Keratinocyte (primary cell): Measurements from ENCODE around the gene RPL27A. TPM values are rescaled to one million over a fixed set of nuclear protein-coding genes. Genes with fewer than 3 reads are reported as not detected.

Experiments used
- DNase-seq: peaks from one replicate; pipeline ENCODE4 v3.0.0-alpha.2; 2011; ENCODE audit warnings: low read depth, missing footprints, low spot score
- FAIRE-seq: peaks from 2 replicates; lab custom pipeline; 2011; peaks lifted over from hg19 to GRCh38; lab: Jason Lieb, UNC
- H2AFZ ChIP-seq: 2 replicates; pipeline ENCODE4 v1.6.0; 2012; ENCODE audit warnings: low read length, control low read depth, inconsistent platforms; ENCODE audit not compliant: control insufficient read depth
- H3K27ac ChIP-seq: 2 replicates; pipeline ENCODE4 v1.5.1; 2011; ENCODE audit warnings: low read length; ENCODE audit not compliant: control insufficient read depth, insufficient read depth
- H3K27me3 ChIP-seq: 3 replicates; pipeline ENCODE4 v1.6.0; 2011; ENCODE audit warnings: low read length; ENCODE audit not compliant: control insufficient read depth, insufficient read depth; ENCODE audit errors: extremely low read depth
- H3K36me3 ChIP-seq, 2 experiments: 2 replicates in 1 of 2; 3 replicates in 1 of 2; pipeline ENCODE4 v1.5.1; 2011; ENCODE audit warnings: low read length in 2 of 2, mild to moderate bottlenecking in 1 of 2; ENCODE audit not compliant: control insufficient read depth in 2 of 2, insufficient read depth in 2 of 2; ENCODE audit errors: extremely low read depth in 1 of 2
- H3K4me1 ChIP-seq: 3 replicates; pipeline ENCODE4 v1.5.1; 2011; ENCODE audit warnings: low read length; ENCODE audit not compliant: control insufficient read depth, insufficient read depth; ENCODE audit errors: extremely low read depth
- H3K4me2 ChIP-seq: 3 replicates; pipeline ENCODE4 v1.6.0; 2011; ENCODE audit warnings: low read depth, low read length; ENCODE audit not compliant: control insufficient read depth, insufficient read depth; ENCODE audit errors: extremely low read depth
- H3K4me3 ChIP-seq, 3 experiments: fragments of 200-600 bp in 1 of 3; sonication (generic) in 1 of 3; 2 replicates in 2 of 3; 3 replicates in 1 of 3; pipeline ENCODE4 v1.5.1; 2011 to 2016; ENCODE audit warnings: low read length in 3 of 3, mild to moderate bottlenecking in 3 of 3, control low read depth in 2 of 3, inconsistent platforms in 1 of 3, low read depth in 1 of 3, mixed read lengths in 1 of 3, mixed run types in 1 of 3, moderate library complexity in 1 of 3; ENCODE audit not compliant: control insufficient read depth in 2 of 3, insufficient read depth in 2 of 3; ENCODE audit errors: extremely low read depth in 1 of 3
- H3K79me2 ChIP-seq: 2 replicates; pipeline ENCODE4 v1.6.0; 2012; ENCODE audit warnings: low read length; ENCODE audit not compliant: control insufficient read depth, insufficient read depth
- H3K9ac ChIP-seq: 3 replicates; pipeline ENCODE4 v1.6.0; 2011; ENCODE audit warnings: low read length; ENCODE audit not compliant: control insufficient read depth, insufficient read depth; ENCODE audit errors: extremely low read depth
- H3K9me1 ChIP-seq: 3 replicates; pipeline ENCODE4 v1.6.0; 2011; ENCODE audit warnings: low read length; ENCODE audit not compliant: control insufficient read depth, insufficient read depth; ENCODE audit errors: extremely low read depth
- H3K9me3 ChIP-seq: 2 replicates; pipeline ENCODE4 v1.5.1; 2012; ENCODE audit warnings: low read depth, low read length; ENCODE audit not compliant: control insufficient read depth
- H4K20me1 ChIP-seq: 3 replicates; pipeline ENCODE4 v1.6.0; 2011; ENCODE audit warnings: low read length; ENCODE audit not compliant: control insufficient read depth, insufficient read depth; ENCODE audit errors: extremely low read depth
- CTCF ChIP-seq, 3 experiments: IDR thresholded peaks in 1 of 3; conservative IDR thresholded peaks in 1 of 3; optimal IDR thresholded peaks in 1 of 3; 2 replicates in 2 of 3; 3 replicates in 1 of 3; pipeline versions ENCODE3 to v1.5.1; 2011; ENCODE audit warnings: low read length in 3 of 3, mild to moderate bottlenecking in 3 of 3, moderate library complexity in 2 of 3, control low read depth in 1 of 3, inconsistent platforms in 1 of 3; ENCODE audit not compliant: insufficient read depth in 2 of 3; ENCODE audit errors: extremely low read depth in 1 of 3
- EZH2 ChIP-seq: IDR thresholded peaks from one replicate; pipeline ENCODE4 v1.6.1; 2012; ENCODE audit warnings: inconsistent platforms, mild to moderate bottlenecking, low read length, moderate library complexity
- dilution Hi-C: fragments of 300-500 bp; cut with MboI; formaldehyde crosslinking; loops from one replicate; pipeline ENCODE4 v1.7.0; 2020; ENCODE audit warnings: low sequenced_read_pairs; ENCODE audit not compliant: extremely low pct_ligation_motif_present
- polyA plus RNA-seq, 5 experiments: library from polyadenylated mRNA; depleted of rRNA in 3 of 5; stranded (reverse) in 3 of 5; stranded (forward) in 1 of 5; unstranded in 1 of 5; fragments of >200 nt; gene quantifications; 1 replicate in 1 of 5; 2 replicates in 3 of 5; 3 replicates in 1 of 5; pipeline versions ENCODE4 v1.2.1 to v1.2.3, GENCODE V29; 2011 to 2012; ENCODE audit warnings: missing spikeins in 2 of 5, low read depth in 1 of 5, low replicate concordance in 1 of 5

Gene RPL27A
- polyA plus RNA-seq, 1 donor (not counting 4 experiments of a cell fraction or from before 2014, with no cell fraction given), result 1,483 TPM

- FAIRE-seq (no peak), DNase-seq (no peak)
- H3K36me3 ChIP-seq, result peaks cover 20 to 22% of the 10 kb centered on the region in 2 experiments
- TF ChIP-seq CTCF (optimal IDR thresholded peaks at IDR 0.05 in 1 of 3, IDR thresholded peaks at IDR 0.05 in 1 of 3, conservative IDR thresholded peaks at IDR 0.05 in 1 of 3; ENCODE audit: extremely low read depth in 1 of 3, insufficient read depth in 2 of 3, low read length in 3 of 3) (no peak), EZH2 (no peak)
- no peak overlapping the region for H2AFZ ChIP-seq
- H3K4me2 ChIP-seq, result no peak overlapping the region
- dilution Hi-C loops, result no loop called here
- no peak overlapping the region for H3K9ac ChIP-seq
- peaks cover 26% of the 10 kb centered on the region for H3K4me1 ChIP-seq
- H4K20me1 ChIP-seq, result no peaks in the 10 kb centered on the region
- H3K79me2 ChIP-seq, result no peaks in the 10 kb centered on the region
- no peaks in the 10 kb centered on the region for H3K27me3 ChIP-seq
- H3K9me1 ChIP-seq, result no peaks in the 10 kb centered on the region
- H3K4me3 ChIP-seq, result no peak overlapping the region
- no peak overlapping the region for H3K27ac ChIP-seq
- H3K9me3 ChIP-seq, result no peaks in the 10 kb centered on the region
Measured at GRCh38 chr11:8724682-8725081, 42.1 kb downstream of the RPL27A start.

GRCh38 chr11:8726395-8726794, 43.8 kb downstream of the RPL27A start:
- FAIRE-seq (no peak), DNase-seq (no peak)
- H3K9me1 ChIP-seq, result no peaks in the 10 kb centered on the region
- no peak overlapping the region for H3K4me3 ChIP-seq
- H3K27ac ChIP-seq, result no peak overlapping the region
- no peak overlapping the region for H3K9ac ChIP-seq
- dilution Hi-C loops, result no loop called here
- peaks cover 9% of the 10 kb centered on the region for H3K4me1 ChIP-seq
- H3K36me3 ChIP-seq, result peaks cover 22 to 23% of the 10 kb centered on the region in 2 experiments
- no peaks in the 10 kb centered on the region for H3K79me2 ChIP-seq
- no peaks in the 10 kb centered on the region for H3K9me3 ChIP-seq
- no peaks in the 10 kb centered on the region for H3K27me3 ChIP-seq
- H2AFZ ChIP-seq, result no peak overlapping the region
- H3K4me2 ChIP-seq, result no peak overlapping the region
- TF ChIP-seq CTCF (optimal IDR thresholded peaks at IDR 0.05 in 1 of 3, IDR thresholded peaks at IDR 0.05 in 1 of 3, conservative IDR thresholded peaks at IDR 0.05 in 1 of 3; ENCODE audit: extremely low read depth in 1 of 3, insufficient read depth in 2 of 3, low read length in 3 of 3), result no peak
- no peak for TF ChIP-seq EZH2
- no peaks in the 10 kb centered on the region for H4K20me1 ChIP-seq
